Measurements from ENCODE around the gene GAPDH.

DNA sequence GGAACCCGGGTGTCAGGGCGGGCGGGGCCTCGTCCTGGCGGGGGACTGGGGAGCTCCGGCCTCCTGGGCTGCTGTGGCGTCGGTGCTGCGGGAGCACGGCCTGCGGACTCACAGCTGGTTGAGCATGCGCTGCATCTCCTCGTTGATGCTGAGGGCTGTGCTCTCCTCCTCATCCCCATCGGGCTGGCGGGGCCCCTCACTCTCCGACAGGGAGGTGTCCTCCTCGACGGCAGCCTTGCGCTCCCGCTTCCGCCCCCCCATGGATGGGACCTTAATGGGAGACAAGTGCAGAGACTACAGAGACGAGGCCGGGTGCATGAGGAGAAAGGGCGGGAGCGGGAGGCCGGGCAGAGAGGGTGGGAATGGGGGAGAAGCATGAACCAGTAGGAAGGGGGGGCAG lies 14.2 kb downstream of the GAPDH start:
- TF ChIP-seq, protein P1, sequence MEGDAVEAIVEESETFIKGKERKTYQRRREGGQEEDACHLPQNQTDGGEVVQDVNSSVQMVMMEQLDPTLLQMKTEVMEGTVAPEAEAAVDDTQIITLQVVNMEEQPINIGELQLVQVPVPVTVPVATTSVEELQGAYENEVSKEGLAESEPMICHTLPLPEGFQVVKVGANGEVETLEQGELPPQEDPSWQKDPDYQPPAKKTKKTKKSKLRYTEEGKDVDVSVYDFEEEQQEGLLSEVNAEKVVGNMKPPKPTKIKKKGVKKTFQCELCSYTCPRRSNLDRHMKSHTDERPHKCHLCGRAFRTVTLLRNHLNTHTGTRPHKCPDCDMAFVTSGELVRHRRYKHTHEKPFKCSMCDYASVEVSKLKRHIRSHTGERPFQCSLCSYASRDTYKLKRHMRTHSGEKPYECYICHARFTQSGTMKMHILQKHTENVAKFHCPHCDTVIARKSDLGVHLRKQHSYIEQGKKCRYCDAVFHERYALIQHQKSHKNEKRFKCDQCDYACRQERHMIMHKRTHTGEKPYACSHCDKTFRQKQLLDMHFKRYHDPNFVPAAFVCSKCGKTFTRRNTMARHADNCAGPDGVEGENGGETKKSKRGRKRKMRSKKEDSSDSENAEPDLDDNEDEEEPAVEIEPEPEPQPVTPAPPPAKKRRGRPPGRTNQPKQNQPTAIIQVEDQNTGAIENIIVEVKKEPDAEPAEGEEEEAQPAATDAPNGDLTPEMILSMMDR (IDR thresholded peaks at IDR 0.05) = no peak
- TF ChIP-seq POLR2A (IDR thresholded peaks at IDR 0.05) (no peak), POLR2AphosphoS5 (IDR thresholded peaks at IDR 0.05) (no peak), EP300 (IDR thresholded peaks at IDR 0.05) (no peak)

Data from sigmoid colon (tissue), 4 donors.